K562 (cell line): Measurements from ENCODE around the gene HMCES. TPM values are rescaled to one million over a fixed set of nuclear protein-coding genes. Genes with fewer than 3 reads are reported as not detected.

Experiments used
- ATF3 ChIP-seq, 2 experiments: fragments of 450-650 bp in 1 of 2; sonication (generic) in 1 of 2; formaldehyde crosslinking in 1 of 2; IDR thresholded peaks in 1 of 2; conservative IDR thresholded peaks in 1 of 2; 2 replicates each; pipeline versions ENCODE4 v1.6.1 to v1.8.1; 2016 to 2023; ENCODE audit warnings: mild to moderate bottlenecking in 2 of 2, moderate library complexity in 2 of 2, inconsistent platforms in 1 of 2, missing genetic modification reagents in 1 of 2
- BRF1 ChIP-seq: IDR thresholded peaks from 3 replicates; pipeline ENCODE4 v1.6.1; 2011; ENCODE audit warnings: borderline replicate concordance, mild to moderate bottlenecking; ENCODE audit not compliant: insufficient read length; ENCODE audit errors: extremely low read depth
- CCNT2 ChIP-seq: IDR thresholded peaks from 2 replicates; pipeline ENCODE4 v1.6.1; 2011; ENCODE audit warnings: borderline replicate concordance, low read depth, mild to moderate bottlenecking, moderate library complexity, mixed read lengths, low read length; ENCODE audit not compliant: insufficient read length; ENCODE audit errors: extremely low read depth
- CREM ChIP-seq: IDR thresholded peaks from 2 replicates; pipeline ENCODE4 v1.6.1; 2014; ENCODE audit warnings: antibody characterized with exemption, low read depth
- CXXC5 ChIP-seq: fragments of 250-450 bp; sonication (Bioruptor Pico); IDR thresholded peaks from 2 replicates; pipeline ENCODE4 v1.8.0; 2022; ENCODE audit warnings: inconsistent platforms, mild to moderate bottlenecking, moderate library complexity
- FOXP1 ChIP-seq: sonication (generic); formaldehyde crosslinking; IDR thresholded peaks from 2 replicates; pipeline ENCODE4 v1.8.0; 2022; ENCODE audit warnings: mild to moderate bottlenecking, missing genetic modification reagents
- MTA2 ChIP-seq: fragments of 450-650 bp; IDR thresholded peaks from 2 replicates; pipeline ENCODE4 v1.6.1; 2016; ENCODE audit warnings: low read depth
- MTF1 ChIP-seq: fragments of 250-450 bp; sonication (Bioruptor Pico); IDR thresholded peaks from 2 replicates; pipeline ENCODE4 v1.9.0; 2021; ENCODE audit warnings: moderate library complexity, mild to moderate bottlenecking, inconsistent platforms, borderline replicate concordance
- NFIC ChIP-seq: fragments of 450-650 bp; IDR thresholded peaks from 2 replicates; pipeline ENCODE4 v1.6.1; 2017; ENCODE audit warnings: mild to moderate bottlenecking, inconsistent platforms
- NRF1 ChIP-seq, 2 experiments: fragments of 450-650 bp; IDR thresholded peaks in 1 of 2; conservative IDR thresholded peaks in 1 of 2; 2 replicates each; pipeline ENCODE4 v1.6.1; 2014; ENCODE audit warnings: mild to moderate bottlenecking in 2 of 2
- POLR2A ChIP-seq: fragments of 450-650 bp; conservative IDR thresholded peaks from 2 replicates; pipeline ENCODE4 v1.6.1; 2016
- PRMT5 ChIP-seq: sonication (generic); formaldehyde crosslinking; IDR thresholded peaks from 2 replicates; pipeline ENCODE4 v1.5.0; 2020; ENCODE audit warnings: missing genetic modification reagents
- SETDB1 ChIP-seq: IDR thresholded peaks from one replicate; pipeline ENCODE4 v1.6.1; 2012; ENCODE audit warnings: low read length, control low read depth, inconsistent platforms
- UBTF ChIP-seq, 2 experiments: IDR thresholded peaks; 2 replicates each; pipeline ENCODE4 v1.6.1; 2012; ENCODE audit warnings: improper control_type of control experiment in 2 of 2, low read depth in 2 of 2, low read length in 2 of 2, borderline replicate concordance in 1 of 2
- YY1 ChIP-seq, 3 experiments: IDR thresholded peaks; 2 replicates each; pipeline ENCODE4 v1.6.1; 2011; ENCODE audit warnings: low read length in 2 of 3, mild to moderate bottlenecking in 2 of 3, moderate library complexity in 2 of 3, borderline replicate concordance in 1 of 3, control low read depth in 1 of 3, low read depth in 1 of 3; ENCODE audit not compliant: insufficient read depth in 3 of 3, insufficient replicate concordance in 2 of 3, control insufficient read depth in 1 of 3, insufficient read length in 1 of 3; ENCODE audit errors: extremely low read depth in 1 of 3
- ZFP36 ChIP-seq: fragments of 150-350 bp; IDR thresholded peaks from 2 replicates; pipeline ENCODE4 v1.6.1; 2018; ENCODE audit warnings: low read length, low read depth; ENCODE audit not compliant: partially characterized antibody
- ZNF639 ChIP-seq, 2 experiments: fragments of 200-800 bp in 1 of 2; sonication (Bioruptor generic) in 1 of 2; sonication (generic) in 1 of 2; formaldehyde crosslinking in 1 of 2; IDR thresholded peaks in 1 of 2; conservative IDR thresholded peaks in 1 of 2; 2 replicates each; pipeline versions ENCODE4 v1.5.0 to v1.6.1; 2016 to 2020; ENCODE audit warnings: missing compliant biosample characterization in 1 of 2, missing genetic modification characterization in 1 of 2, missing genetic modification reagents in 1 of 2
- polyA plus RNA-seq, 8 experiments: library from polyadenylated mRNA; depleted of rRNA in 4 of 8; stranded (reverse) in 5 of 8; unstranded in 3 of 8; fragments of >200 nt; fragmentation: Nextera tagmentation in 2 of 8; fragmentation: Illumina TruSeq in 1 of 8; extraction: Ambion mirVana in 2 of 8; extraction: Trizol in 1 of 8; gene quantifications; 2 replicates each; pipeline versions ENCODE4 v1.2.1 to v1.2.3, GENCODE V29; 2011 to 2014; ENCODE audit warnings: inconsistent platforms in 1 of 8, missing spikeins in 1 of 8
- total RNA-seq, 7 experiments: library from RNA; depleted of rRNA in 6 of 7; stranded (reverse); fragments of >200 nt in 6 of 7; fragmentation: Illumina TruSeq in 2 of 7; extraction: Trizol in 2 of 7; gene quantifications; 2 replicates each; pipeline versions ENCODE4 v1.2.1 to v1.2.3, GENCODE V29; 2011 to 2021; ENCODE audit warnings: low replicate concordance in 1 of 7

The HMCES gene
- total and polyA plus RNA-seq, 9 of the 15 experiments (the other 6 are each of a cell fraction or from before 2014, with no cell fraction given): 18.8 to 45.3 (median 24.8) TPM

- TF ChIP-seq BRF1 (no peak), ZNF639 (CRISPR knock-in tag; conservative IDR thresholded peaks at IDR 0.05 in 1 of 2, IDR thresholded peaks at IDR 0.05 in 1 of 2) (peak in 1 of 2 experiments; percentile 90; a peak in 2 of 4 replicates), MTF1 (no peak), CCNT2 (peak; percentile 79), SETDB1 (no peak), MTA2 (no peak), ZFP36 (no peak), UBTF (IDR thresholded peaks at IDR 0.05; ENCODE audit: borderline replicate concordance in 1 of 2, low read depth in 2 of 2, low read length in 2 of 2) (0 out of 4 replicates have a peak, but pooled peaks of 1 of the 2 experiments have one; percentile 34), NFIC (0 out of 2 replicates have a peak, but pooled peaks have one; percentile 11), NRF1 (conservative IDR thresholded peaks at IDR 0.05 in 1 of 2, IDR thresholded peaks at IDR 0.05 in 1 of 2) (peak; percentile 33 to 49; a peak in 3 of 4 replicates), YY1 (IDR thresholded peaks at IDR 0.05; ENCODE audit: borderline replicate concordance in 1 of 3, control insufficient read depth in 1 of 3, extremely low read depth in 1 of 3, insufficient read depth in 3 of 3, insufficient read length in 1 of 3, insufficient replicate concordance in 2 of 3, low read depth in 1 of 3, low read length in 2 of 3) (peak in 1 of 3 experiments; percentile 15), ATF3 (IDR thresholded peaks at IDR 0.05) (no peak), ATF3 (CRISPR knock-in tag; conservative IDR thresholded peaks at IDR 0.05) (no peak), POLR2A (peak; percentile 71), CREM (peak; percentile 86), PRMT5 (CRISPR knock-in tag) (no peak), CXXC5 (peak; percentile 51; the same call in 1 of the 2 replicates), FOXP1 (no peak)
Measured at GRCh38 chr3:129278439-129278965, at the start of gene HMCES (continued).
